Loucy (cell line): Measurements from ENCODE around the gene ACSBG1.

ENCODE experiments used
- CTCF ChIP-seq: fragments of 200-600 bp; sonication (generic); conservative IDR thresholded peaks from 2 replicates; pipeline ENCODE4 v1.5.1; 2014; ENCODE audit warnings: mild to moderate bottlenecking, antibody characterized with exemption, low read length
- EZH2phosphoT487 ChIP-seq: fragments of 200-600 bp; IDR thresholded peaks from 2 replicates; pipeline ENCODE4 v1.6.1; 2018; ENCODE audit warnings: antibody characterized with exemption, mild to moderate bottlenecking, moderate library complexity, borderline replicate concordance

- TF ChIP-seq CTCF (no peak), EZH2phosphoT487 (no peak)
Observed at GRCh38 chr15:78175330-78175729, 59.0 kb downstream of the ACSBG1 start.
